ENCODE measurements around the gene PEX14. TPM values are rescaled to one million over a fixed set of nuclear protein-coding genes. Genes with fewer than 3 reads are reported as not detected.
A peak's percentile ranks its signal among the peaks of the same experiment; 100 is the strongest.

Gene PEX14
- total RNA-seq, 1 donor = 15.2 TPM

GRCh38 chr1:10631811-10632593, 157.3 kb downstream of the PEX14 start:
- Histone ChIP-seq H3K27me3 (ENCODE audit: insufficient read depth, low read length) (peaks cover 1% of the 10 kb centered on the region), H3K36me3 (ENCODE audit: insufficient read depth, low read length) (no peaks in the 10 kb centered on the region), H3K27ac (ENCODE audit: low read depth, low read length) (no peak overlapping the region), H2AFZ (ENCODE audit: low read length) (no peak overlapping the region), H3K9me3 (ENCODE audit: low read depth, low read length) (no peaks in the 10 kb centered on the region), H3K4me1 (ENCODE audit: insufficient read depth, low read length) (peaks cover 21% of the 10 kb centered on the region), H3K79me2 (ENCODE audit: insufficient read depth, low read length) (no peaks in the 10 kb centered on the region), H4K20me1 (ENCODE audit: insufficient read depth, low read length) (no peaks in the 10 kb centered on the region), H3K4me3 (ENCODE audit: insufficient read depth, low read length) (no peak overlapping the region), H3K4me2 (ENCODE audit: insufficient read depth, low read length) (no peak overlapping the region)
- TF ChIP-seq CTCF (IDR thresholded peaks at IDR 0.05; ENCODE audit: extremely low read depth, low read depth, low read length) = no peak
- DNase-seq (ENCODE audit: insufficient read length, low spot score, missing footprints) = peak; percentile 78

GRCh38 chr1:10632691-10633090, 157.9 kb downstream of the PEX14 start:
- Histone ChIP-seq H3K4me2 (ENCODE audit: insufficient read depth, low read length) (no peak overlapping the region), H3K4me1 (ENCODE audit: insufficient read depth, low read length) (peaks cover 21% of the 10 kb centered on the region), H3K4me3 (ENCODE audit: insufficient read depth, low read length) (no peak overlapping the region), H3K27me3 (ENCODE audit: insufficient read depth, low read length) (peaks cover 8% of the 10 kb centered on the region), H3K27ac (ENCODE audit: low read depth, low read length) (no peak overlapping the region), H4K20me1 (ENCODE audit: insufficient read depth, low read length) (no peaks in the 10 kb centered on the region), H3K36me3 (ENCODE audit: insufficient read depth, low read length) (no peaks in the 10 kb centered on the region), H3K79me2 (ENCODE audit: insufficient read depth, low read length) (no peaks in the 10 kb centered on the region), H3K9me3 (ENCODE audit: low read depth, low read length) (no peaks in the 10 kb centered on the region), H2AFZ (ENCODE audit: low read length) (no peak overlapping the region)
- no peak for TF ChIP-seq CTCF (IDR thresholded peaks at IDR 0.05; ENCODE audit: extremely low read depth, low read depth, low read length)
- DNase-seq (ENCODE audit: insufficient read length, low spot score, missing footprints) = peak; percentile 81

- H3K79me2 ChIP-seq (ENCODE audit: insufficient read depth, low read length) = no peaks in the 10 kb centered on the region
- H3K4me3 ChIP-seq (ENCODE audit: insufficient read depth, low read length) = no peak overlapping the region
- H3K27ac ChIP-seq (ENCODE audit: low read depth, low read length) = no peak overlapping the region
- peaks cover 16% of the 10 kb centered on the region for H3K27me3 ChIP-seq (ENCODE audit: insufficient read depth, low read length)
- peaks cover 21% of the 10 kb centered on the region for H3K4me1 ChIP-seq (ENCODE audit: insufficient read depth, low read length)
- H2AFZ ChIP-seq (ENCODE audit: low read length) = no peak overlapping the region
- no peaks in the 10 kb centered on the region for H3K9me3 ChIP-seq (ENCODE audit: low read depth, low read length)
- no peaks in the 10 kb centered on the region for H3K36me3 ChIP-seq (ENCODE audit: insufficient read depth, low read length)
- peak; percentile 76 for DNase-seq (ENCODE audit: insufficient read length, low spot score, missing footprints)
- no peak overlapping the region for H3K4me2 ChIP-seq (ENCODE audit: insufficient read depth, low read length)
- TF ChIP-seq CTCF (IDR thresholded peaks at IDR 0.05; ENCODE audit: extremely low read depth, low read depth, low read length) = no peak
- no peaks in the 10 kb centered on the region for H4K20me1 ChIP-seq (ENCODE audit: insufficient read depth, low read length)
These were observed 158.7 kb downstream of the PEX14 start for GRCh38 chr1:10633416-10633815.

GRCh38 chr1:10634075-10634427, 159.3 kb downstream of the PEX14 start:
- no peak overlapping the region for H2AFZ ChIP-seq (ENCODE audit: low read length)
- no peaks in the 10 kb centered on the region for H3K36me3 ChIP-seq (ENCODE audit: insufficient read depth, low read length)
- peaks cover 21% of the 10 kb centered on the region for H3K4me1 ChIP-seq (ENCODE audit: insufficient read depth, low read length)
- H3K79me2 ChIP-seq (ENCODE audit: insufficient read depth, low read length) = no peaks in the 10 kb centered on the region
- H3K4me2 ChIP-seq (ENCODE audit: insufficient read depth, low read length) = peak overlapping the region; percentile 60
- no peaks in the 10 kb centered on the region for H4K20me1 ChIP-seq (ENCODE audit: insufficient read depth, low read length)
- DNase-seq (ENCODE audit: insufficient read length, low spot score, missing footprints) = peak; percentile 86
- peaks cover 18% of the 10 kb centered on the region for H3K27me3 ChIP-seq (ENCODE audit: insufficient read depth, low read length)
- TF ChIP-seq CTCF (IDR thresholded peaks at IDR 0.05; ENCODE audit: extremely low read depth, low read depth, low read length) = no peak
- peak overlapping the region; percentile 51 for H3K27ac ChIP-seq (ENCODE audit: low read depth, low read length)
- H3K9me3 ChIP-seq (ENCODE audit: low read depth, low read length) = no peaks in the 10 kb centered on the region
- H3K4me3 ChIP-seq (ENCODE audit: insufficient read depth, low read length) = no peak overlapping the region

All from osteoblast (primary cell).